ENCODE results near the gene TESK2.

TESK2 gene

DNA sequence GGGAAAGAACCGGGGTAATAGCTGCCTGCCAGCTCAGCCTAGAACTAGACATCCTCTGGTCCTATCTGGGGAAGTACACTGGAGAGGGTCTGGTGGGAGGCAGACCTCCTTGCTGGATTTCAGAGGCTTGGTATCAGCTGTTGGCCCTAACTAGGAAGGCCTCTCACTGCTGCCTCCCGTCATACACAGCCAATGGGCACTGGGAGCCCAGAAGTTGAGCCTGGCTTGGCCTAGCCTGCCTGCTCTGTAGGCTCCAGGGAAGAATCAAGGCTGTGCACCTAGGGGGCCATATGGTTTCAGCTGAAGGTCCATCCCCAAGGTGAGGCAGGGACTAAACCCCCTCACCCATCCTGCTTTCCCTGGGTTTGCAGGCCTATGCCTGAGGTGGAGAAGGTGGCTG is 146.5 kb downstream of the TESK2 start:
- H3K36me3 ChIP-seq (ENCODE audit: insufficient read depth, low read length) = peaks cover 31% of the 10 kb centered on the region
- peaks cover 17% of the 10 kb centered on the region for H3K4me1 ChIP-seq (ENCODE audit: control insufficient read depth, insufficient read depth, low read length)

DNA sequence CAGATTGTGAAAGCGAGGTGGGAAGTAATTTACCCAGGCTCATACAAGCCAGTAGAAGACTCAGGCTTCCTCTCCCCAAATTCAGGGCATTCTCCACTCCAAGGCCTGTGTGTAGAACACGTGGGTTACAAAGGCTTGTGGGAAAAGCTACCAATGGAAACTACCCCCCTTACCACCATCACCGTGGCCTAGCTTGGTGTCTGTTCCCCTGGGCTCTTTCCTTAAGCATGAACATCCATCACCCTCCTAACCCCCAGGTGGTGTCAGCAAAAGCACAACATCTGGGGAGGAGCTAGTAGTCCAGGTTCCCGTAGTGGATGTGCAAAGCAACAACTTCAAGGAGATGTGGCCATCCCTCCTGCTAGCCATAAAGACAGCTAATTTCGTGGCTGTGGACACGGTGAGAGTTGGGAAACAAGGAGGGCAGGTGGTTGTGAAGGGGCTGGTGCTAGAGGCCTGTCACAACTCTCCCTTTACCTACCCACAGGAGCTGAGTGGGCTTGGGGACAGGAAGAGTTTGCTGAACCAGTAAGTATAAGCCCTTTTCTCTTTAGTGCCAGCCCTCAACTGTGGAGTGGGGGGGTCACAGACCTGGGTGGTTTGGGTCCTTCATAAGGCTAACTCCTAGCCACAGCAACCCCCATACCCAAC is 150.0 kb downstream of the TESK2 start:
- peak overlapping the region; percentile 85 for H3K4me2 ChIP-seq (ENCODE audit: low read length)
- peak overlapping the region; percentile 92 for H3K9ac ChIP-seq (ENCODE audit: low read depth, low read length)
- no peaks in the 10 kb centered on the region for H3K27me3 ChIP-seq (ENCODE audit: control insufficient read depth, insufficient read depth, low read length)
- H3K4me1 ChIP-seq (ENCODE audit: control insufficient read depth, insufficient read depth, low read length) = peaks cover 15% of the 10 kb centered on the region
- no peaks in the 10 kb centered on the region for H3K9me3 ChIP-seq (replicated peaks; ENCODE audit: low read length)
- peak overlapping the region; percentile 81 for H3K4me3 ChIP-seq (ENCODE audit: low read length)
- H3K36me3 ChIP-seq (ENCODE audit: insufficient read depth, low read length) = peaks cover 31% of the 10 kb centered on the region

More for the DNA sequence above, 146.5 kb downstream of the TESK2 start:
- Histone ChIP-seq H3K27me3 (ENCODE audit: control insufficient read depth, insufficient read depth, low read length) (no peaks in the 10 kb centered on the region), H3K9ac (ENCODE audit: low read depth, low read length) (no peak overlapping the region), H3K4me3 (ENCODE audit: low read length) (no peak overlapping the region), H3K4me2 (ENCODE audit: low read length) (no peak overlapping the region), H3K9me3 (replicated peaks; ENCODE audit: low read length) (no peaks in the 10 kb centered on the region)

DNA sequence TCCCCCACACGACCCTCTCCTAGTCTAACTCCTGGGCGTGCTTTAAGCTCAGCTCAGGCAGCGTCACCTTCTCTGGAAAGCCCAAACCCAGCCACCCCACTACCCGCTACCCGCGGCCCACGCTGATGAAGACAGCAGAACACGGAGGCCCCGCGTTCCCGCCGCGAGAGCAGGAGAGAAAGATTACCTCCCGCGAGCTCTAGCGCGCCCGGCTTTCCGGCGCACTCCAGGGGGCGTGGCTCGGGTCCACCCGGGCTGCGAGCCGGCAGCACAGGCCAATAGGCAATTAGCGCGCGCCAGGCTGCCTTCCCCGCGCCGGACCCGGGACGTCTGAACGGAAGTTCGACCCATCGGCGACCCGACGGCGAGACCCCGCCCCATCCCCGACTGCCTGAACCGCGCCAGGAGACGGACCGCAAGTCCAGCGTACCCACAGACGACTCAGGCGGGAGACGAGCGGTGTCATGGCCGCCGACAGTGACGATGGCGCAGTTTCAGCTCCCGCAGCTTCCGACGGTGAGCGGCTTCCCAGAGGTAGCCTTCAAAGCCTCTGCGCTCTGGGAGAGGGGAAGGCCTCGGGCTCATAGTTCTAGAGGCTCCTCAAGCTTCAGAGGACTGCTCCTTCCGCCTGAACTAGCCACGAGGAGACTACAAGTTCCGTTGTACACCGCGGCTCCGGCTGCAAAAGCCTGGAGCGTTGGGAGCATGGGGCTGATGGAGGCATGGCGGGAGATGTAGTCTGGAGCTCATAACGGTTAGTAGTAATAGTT is 151.0 kb downstream of the TESK2 start, which contains the start of the genes MUTYH and TOE1:
MUTYH (minus strand) TSS at position 652 of the 770 bp plus-strand sequence. CDS start 5,935 bp downstream, outside the sequence.
TOE1 (plus strand) TSS at position 382 of the 770 bp plus-strand sequence; CDS start at position 465, 83 bp downstream.
- Histone ChIP-seq H3K4me2 (ENCODE audit: low read length) (peak within 1 kb of the TSS; percentile 85), H3K36me3 (ENCODE audit: insufficient read depth, low read length) (peaks cover 31% of the 10 kb centered on the region), H3K9me3 (replicated peaks; ENCODE audit: low read length) (no peaks in the 10 kb centered on the region), H3K4me1 (ENCODE audit: control insufficient read depth, insufficient read depth, low read length) (peaks cover 15% of the 10 kb centered on the region), H3K9ac (ENCODE audit: low read depth, low read length) (peak within 1 kb of the TSS; percentile 92), H3K27me3 (ENCODE audit: control insufficient read depth, insufficient read depth, low read length) (no peaks in the 10 kb centered on the region), H3K4me3 (ENCODE audit: low read length) (peak within 1 kb of the TSS; percentile 81)

DNA sequence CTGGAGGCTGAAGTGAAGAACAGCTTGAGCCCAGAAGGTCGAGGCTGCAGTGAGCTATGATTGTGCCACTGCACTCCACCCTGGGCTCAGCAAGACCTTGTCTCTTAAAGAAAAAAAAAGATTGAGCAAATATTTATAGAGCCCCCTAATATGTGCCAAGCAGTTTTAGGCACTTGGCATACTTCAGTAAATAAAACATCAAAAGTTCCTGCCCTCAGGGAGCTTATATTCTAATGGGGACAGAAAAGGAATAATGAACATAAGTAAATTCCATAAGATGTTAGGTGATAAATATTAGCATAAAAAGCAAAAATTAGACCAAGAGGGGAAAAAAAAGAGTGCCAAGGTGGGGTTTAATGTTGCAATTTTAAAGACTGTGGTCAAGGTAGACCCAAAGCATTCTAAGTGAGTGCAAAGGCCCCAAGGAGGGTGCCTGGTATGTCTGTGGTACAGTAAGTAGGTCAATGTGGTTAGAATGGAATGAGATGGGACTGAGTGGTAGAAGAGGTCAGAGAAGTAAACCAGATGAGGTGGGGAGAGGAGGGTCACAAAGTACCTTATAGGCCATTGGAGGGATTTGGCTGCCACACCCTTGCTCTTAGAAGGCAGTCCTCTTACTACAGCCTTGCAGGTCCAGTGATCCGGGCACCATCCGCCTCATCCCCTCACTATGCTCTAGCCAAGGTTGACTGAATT is 153.2 kb downstream of the TESK2 start:
- no peak overlapping the region for H3K9ac ChIP-seq (ENCODE audit: low read depth, low read length)
- H3K4me3 ChIP-seq (ENCODE audit: low read length) = no peak overlapping the region
- no peaks in the 10 kb centered on the region for H3K9me3 ChIP-seq (replicated peaks; ENCODE audit: low read length)
- H3K36me3 ChIP-seq (ENCODE audit: insufficient read depth, low read length) = peaks cover 17% of the 10 kb centered on the region
- no peak overlapping the region for H3K4me2 ChIP-seq (ENCODE audit: low read length)
- peaks cover 15% of the 10 kb centered on the region for H3K4me1 ChIP-seq (ENCODE audit: control insufficient read depth, insufficient read depth, low read length)
- H3K27me3 ChIP-seq (ENCODE audit: control insufficient read depth, insufficient read depth, low read length) = no peaks in the 10 kb centered on the region

DNA sequence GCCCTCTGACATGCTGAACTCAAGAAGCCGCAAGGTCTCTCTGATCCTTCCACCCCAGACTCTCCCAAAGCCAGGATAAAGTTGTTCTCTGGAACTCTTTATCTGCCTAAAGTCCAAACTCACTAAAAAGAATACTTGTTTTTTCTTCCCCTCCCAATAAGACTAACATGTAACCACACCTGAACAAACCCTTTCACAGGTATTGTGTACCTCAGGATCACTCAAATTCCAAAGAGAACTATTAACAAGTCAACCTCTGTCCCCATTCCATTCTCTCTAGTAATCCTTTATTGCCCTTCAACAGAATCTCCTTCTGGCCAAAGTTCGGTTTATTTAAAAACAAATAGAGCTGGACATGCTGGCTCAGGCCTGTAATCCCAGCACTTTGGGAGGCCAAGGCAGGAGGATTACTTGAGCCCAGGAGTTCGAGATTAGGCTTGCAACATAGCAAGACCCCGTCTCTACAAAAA is 155.1 kb downstream of the TESK2 start:
- no peak overlapping the region for H3K4me2 ChIP-seq (ENCODE audit: low read length)
- no peak overlapping the region for H3K9ac ChIP-seq (ENCODE audit: low read depth, low read length)
- H3K27me3 ChIP-seq (ENCODE audit: control insufficient read depth, insufficient read depth, low read length) = no peaks in the 10 kb centered on the region
- peaks cover 15% of the 10 kb centered on the region for H3K36me3 ChIP-seq (ENCODE audit: insufficient read depth, low read length)
- H3K4me3 ChIP-seq (ENCODE audit: low read length) = no peak overlapping the region
- H3K9me3 ChIP-seq (replicated peaks; ENCODE audit: low read length) = no peaks in the 10 kb centered on the region
- peaks cover 9% of the 10 kb centered on the region for H3K4me1 ChIP-seq (ENCODE audit: control insufficient read depth, insufficient read depth, low read length)

DNA sequence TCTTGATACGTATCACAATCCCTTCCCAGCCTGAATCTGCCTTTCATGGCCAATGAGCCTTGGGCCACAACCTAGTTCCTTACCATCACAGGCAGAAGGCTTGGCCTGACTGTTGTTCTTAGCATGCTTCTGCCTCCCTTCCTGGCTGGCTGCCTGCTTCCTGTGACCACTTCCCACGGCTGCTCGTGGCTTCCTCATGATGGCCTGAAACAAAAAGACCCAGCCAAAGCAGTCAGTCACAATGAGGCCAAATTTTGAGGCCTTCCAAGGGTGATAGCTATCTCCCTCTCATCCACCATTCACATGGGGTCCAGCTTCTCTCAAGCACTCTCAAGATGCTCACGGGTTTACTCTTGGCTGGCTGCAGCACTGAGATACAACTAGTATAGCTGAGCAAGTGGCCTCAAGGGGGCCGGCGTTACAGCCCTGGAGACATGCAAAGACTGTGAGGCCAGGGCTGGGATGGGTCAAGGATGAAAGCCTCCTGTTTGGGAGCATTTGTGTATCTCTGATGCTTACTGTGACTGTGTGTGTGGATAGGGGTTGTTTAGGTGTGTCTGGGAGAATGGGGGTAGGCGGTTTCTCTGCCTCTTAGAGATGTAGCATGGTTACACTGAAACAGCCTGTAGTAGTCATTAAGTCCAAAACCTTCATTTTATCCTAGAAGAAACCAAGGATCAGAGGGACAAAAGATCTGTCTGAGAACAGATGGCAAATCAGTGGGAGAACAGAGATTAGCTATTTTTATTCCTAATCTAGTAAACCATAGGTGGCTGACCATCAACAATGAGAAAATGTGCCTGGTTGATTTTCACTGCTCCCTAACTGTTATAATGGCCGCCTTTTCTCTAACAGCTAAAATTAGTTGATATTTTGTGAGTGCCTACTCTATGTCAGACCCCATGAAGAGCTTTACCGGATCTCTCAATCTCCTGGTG is 156.4 kb downstream of the TESK2 start:
- no peak overlapping the region for H3K4me3 ChIP-seq (ENCODE audit: low read length)
- H3K4me2 ChIP-seq (ENCODE audit: low read length) = no peak overlapping the region
- no peaks in the 10 kb centered on the region for H3K27me3 ChIP-seq (ENCODE audit: control insufficient read depth, insufficient read depth, low read length)
- H3K9ac ChIP-seq (ENCODE audit: low read depth, low read length) = no peak overlapping the region
- H3K36me3 ChIP-seq (ENCODE audit: insufficient read depth, low read length) = peaks cover 19% of the 10 kb centered on the region
- peaks cover 5% of the 10 kb centered on the region for H3K4me1 ChIP-seq (ENCODE audit: control insufficient read depth, insufficient read depth, low read length)
- H3K9me3 ChIP-seq (replicated peaks; ENCODE audit: low read length) = no peaks in the 10 kb centered on the region

DNA sequence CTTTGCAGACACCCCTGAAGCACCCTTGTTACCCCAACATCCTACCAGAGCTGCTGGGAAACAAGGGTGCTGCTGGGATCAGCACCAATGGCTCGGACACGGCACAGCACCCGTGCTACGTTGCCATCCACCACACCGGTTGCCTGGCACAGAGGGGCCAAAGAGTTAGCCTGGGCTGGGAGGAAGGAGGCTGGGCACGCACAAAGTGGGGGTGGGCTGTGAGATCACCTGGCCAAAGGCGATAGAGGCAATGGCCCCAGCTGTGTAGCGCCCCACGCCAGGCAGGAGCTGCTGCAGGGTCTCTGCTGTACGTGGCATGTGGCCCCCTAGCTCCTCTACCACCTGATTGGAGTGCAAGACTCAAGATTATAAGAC is 158.6 kb downstream of the TESK2 start:
- Histone ChIP-seq H3K36me3 (ENCODE audit: insufficient read depth, low read length) (peaks cover 19% of the 10 kb centered on the region), H3K9me3 (replicated peaks; ENCODE audit: low read length) (no peaks in the 10 kb centered on the region), H3K4me3 (ENCODE audit: low read length) (no peak overlapping the region), H3K27me3 (ENCODE audit: control insufficient read depth, insufficient read depth, low read length) (no peaks in the 10 kb centered on the region), H3K9ac (ENCODE audit: low read depth, low read length) (no peak overlapping the region), H3K4me2 (ENCODE audit: low read length) (no peak overlapping the region), H3K4me1 (ENCODE audit: control insufficient read depth, insufficient read depth, low read length) (peaks cover 2% of the 10 kb centered on the region)

DNA sequence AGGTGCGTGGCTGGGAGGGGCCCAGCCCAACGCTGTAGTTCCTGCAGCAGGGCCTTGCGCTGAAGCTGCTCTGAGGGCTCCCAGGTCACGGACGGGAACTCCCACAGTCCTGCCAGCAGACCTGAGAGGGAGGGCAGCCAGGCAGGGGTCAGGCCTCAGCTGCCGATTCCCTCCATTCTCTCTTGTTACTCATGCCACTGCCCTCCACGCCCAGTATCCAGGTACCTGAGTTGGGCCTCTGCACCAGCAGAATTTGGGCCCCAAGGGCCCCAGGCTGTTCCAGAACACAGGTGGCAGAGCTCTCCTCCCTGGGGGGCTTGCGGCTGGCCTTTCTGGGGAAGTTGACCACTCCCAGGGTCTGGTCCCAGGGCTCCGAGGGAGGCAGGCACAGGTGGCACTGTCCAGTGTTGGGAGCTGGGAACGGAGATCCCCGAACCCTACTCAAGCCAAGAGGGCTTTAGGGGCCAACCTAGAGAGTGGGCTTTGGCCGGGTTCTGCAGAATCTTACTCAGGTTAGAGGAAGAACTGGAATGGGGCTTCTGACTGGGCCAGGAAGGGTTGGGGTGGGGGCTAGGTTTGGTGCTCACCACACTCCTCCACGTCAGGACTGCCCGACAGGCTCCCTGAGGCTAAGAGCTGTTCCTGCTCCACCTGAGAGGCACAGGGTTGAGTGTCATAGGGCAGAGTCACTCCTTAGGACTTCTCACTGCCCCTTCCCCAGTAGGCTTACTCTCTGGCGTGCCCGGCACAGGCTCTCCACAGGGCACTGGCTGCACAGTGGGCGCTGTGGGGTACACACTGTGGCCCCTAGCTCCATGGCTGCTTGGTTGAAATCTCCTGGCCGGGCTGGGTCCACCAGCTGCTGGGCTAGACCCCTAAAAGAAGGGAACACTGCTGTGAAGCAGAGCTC is 159.3 kb downstream of the TESK2 start:
- H3K4me1 ChIP-seq (ENCODE audit: control insufficient read depth, insufficient read depth, low read length) = peaks cover 8% of the 10 kb centered on the region
- H3K4me2 ChIP-seq (ENCODE audit: low read length) = no peak overlapping the region
- H3K36me3 ChIP-seq (ENCODE audit: insufficient read depth, low read length) = peaks cover 19% of the 10 kb centered on the region
- no peaks in the 10 kb centered on the region for H3K27me3 ChIP-seq (ENCODE audit: control insufficient read depth, insufficient read depth, low read length)
- no peak overlapping the region for H3K4me3 ChIP-seq (ENCODE audit: low read length)
- H3K9me3 ChIP-seq (replicated peaks; ENCODE audit: low read length) = no peaks in the 10 kb centered on the region
- no peak overlapping the region for H3K9ac ChIP-seq (ENCODE audit: low read depth, low read length)

DNA sequence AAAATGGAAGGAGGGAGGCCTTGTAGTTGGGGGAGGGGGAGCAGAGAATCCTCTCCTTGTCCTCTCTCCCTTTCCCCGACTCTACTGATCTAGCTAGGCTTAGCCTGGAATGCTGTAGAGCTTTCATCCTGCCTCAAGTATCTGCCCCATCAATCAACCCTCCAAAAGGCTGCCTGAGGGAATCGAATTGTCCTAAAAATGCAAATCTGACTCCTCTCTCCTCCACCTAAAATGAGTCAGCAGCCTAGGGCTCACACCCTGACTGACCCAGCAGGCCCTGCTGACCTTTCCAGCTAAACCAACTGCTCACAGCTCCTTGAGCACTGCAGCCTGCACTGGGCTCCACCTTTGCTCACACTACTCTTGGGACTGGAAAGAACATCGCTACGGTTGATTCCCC is 161.5 kb downstream of the TESK2 start:
- Histone ChIP-seq H3K4me2 (ENCODE audit: low read length) (no peak overlapping the region), H3K4me1 (ENCODE audit: control insufficient read depth, insufficient read depth, low read length) (peaks cover 13% of the 10 kb centered on the region), H3K36me3 (ENCODE audit: insufficient read depth, low read length) (peaks cover 19% of the 10 kb centered on the region), H3K4me3 (ENCODE audit: low read length) (no peak overlapping the region), H3K9ac (ENCODE audit: low read depth, low read length) (no peak overlapping the region), H3K27me3 (ENCODE audit: control insufficient read depth, insufficient read depth, low read length) (no peaks in the 10 kb centered on the region), H3K9me3 (replicated peaks; ENCODE audit: low read length) (no peaks in the 10 kb centered on the region)

DNA sequence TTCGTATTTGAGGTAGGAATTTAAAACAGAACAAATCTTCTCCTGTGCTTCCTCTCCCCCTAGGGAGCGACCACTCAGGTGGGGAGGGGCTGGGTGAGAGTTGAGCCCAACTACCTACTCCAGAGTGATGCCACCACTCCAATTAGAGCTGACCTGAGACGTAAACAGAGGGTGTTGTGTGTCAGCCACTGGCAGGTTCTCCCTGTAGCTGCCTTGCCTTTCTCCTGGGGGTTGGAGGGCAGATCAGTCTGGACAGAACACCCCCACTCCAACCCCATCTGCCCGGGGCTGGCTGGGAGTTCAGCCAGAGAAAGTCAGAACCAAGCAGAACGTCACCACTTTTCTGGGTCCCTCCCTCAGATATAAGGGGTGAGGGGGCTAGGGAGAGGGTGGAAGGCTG is 162.3 kb downstream of the TESK2 start:
- Histone ChIP-seq H3K9me3 (replicated peaks; ENCODE audit: low read length) (no peaks in the 10 kb centered on the region), H3K27me3 (ENCODE audit: control insufficient read depth, insufficient read depth, low read length) (no peaks in the 10 kb centered on the region), H3K4me2 (ENCODE audit: low read length) (no peak overlapping the region), H3K4me1 (ENCODE audit: control insufficient read depth, insufficient read depth, low read length) (peaks cover 13% of the 10 kb centered on the region), H3K9ac (ENCODE audit: low read depth, low read length) (no peak overlapping the region), H3K36me3 (ENCODE audit: insufficient read depth, low read length) (peaks cover 19% of the 10 kb centered on the region), H3K4me3 (ENCODE audit: low read length) (no peak overlapping the region)
